ENCODE results near the gene CHAC1.

The CHAC1 gene

GRCh38 chr15:40981186-40981585 lies 27.9 kb downstream of the CHAC1 start:
- H3K36me3 ChIP-seq (ENCODE audit: control insufficient read depth in 1 of 2, insufficient read depth in 2 of 2, low read length in 2 of 2), result peaks cover 84 to 90% of the 10 kb centered on the region in 2 donors
- peaks cover 0 to 3% of the 10 kb centered on the region in 2 donors for H3K4me1 ChIP-seq (ENCODE audit: control insufficient read depth in 1 of 2, insufficient read depth in 2 of 2, low read length in 2 of 2)
- H3K4me3 ChIP-seq (ENCODE audit: low read depth in 1 of 2, low read length in 2 of 2), result no peak overlapping the region
- H3K9me3 ChIP-seq (ENCODE audit: control insufficient read depth in 1 of 2, low read length in 2 of 2), result no peaks in the 10 kb centered on the region
- H3K27me3 ChIP-seq (ENCODE audit: low read depth, low read length), result no peaks in the 10 kb centered on the region
- H3K27ac ChIP-seq (ENCODE audit: low read length), result no peak overlapping the region

- Histone ChIP-seq H3K4me1 (ENCODE audit: control insufficient read depth in 1 of 2, insufficient read depth in 2 of 2, low read length in 2 of 2) (no peaks in the 10 kb centered on the region), H3K27ac (ENCODE audit: low read length) (no peak overlapping the region), H3K27me3 (ENCODE audit: low read depth, low read length) (no peaks in the 10 kb centered on the region), H3K36me3 (ENCODE audit: control insufficient read depth in 1 of 2, insufficient read depth in 2 of 2, low read length in 2 of 2) (peaks cover 79 to 98% of the 10 kb centered on the region in 2 donors), H3K4me3 (ENCODE audit: low read depth in 1 of 2, low read length in 2 of 2) (no peak overlapping the region), H3K9me3 (ENCODE audit: control insufficient read depth in 1 of 2, low read length in 2 of 2) (no peaks in the 10 kb centered on the region)
Measured at GRCh38 chr15:40982855-40983254, 29.6 kb downstream of the CHAC1 start.

DNA sequence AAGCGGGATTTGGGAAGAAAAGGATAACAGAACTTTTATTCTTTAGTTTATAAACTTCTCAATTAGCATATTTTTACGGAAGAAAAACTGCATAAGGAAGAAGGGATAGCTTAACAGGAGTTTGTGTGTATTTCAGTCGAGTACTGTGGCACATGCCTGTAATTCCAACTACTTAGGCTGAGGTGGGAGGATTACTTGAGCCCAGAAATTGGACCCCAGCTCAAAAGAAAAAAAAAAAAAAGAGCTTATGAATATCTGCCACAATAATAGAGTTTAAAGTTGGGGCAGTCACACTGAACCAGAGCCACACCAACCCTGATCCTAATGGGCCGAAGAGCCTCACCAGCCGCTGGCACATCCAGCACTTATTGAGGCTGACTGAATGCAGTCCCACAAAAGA lies 31.1 kb downstream of the CHAC1 start:
- Histone ChIP-seq H3K4me1 (ENCODE audit: control insufficient read depth in 1 of 2, insufficient read depth in 2 of 2, low read length in 2 of 2) (no peaks in the 10 kb centered on the region), H3K27ac (ENCODE audit: low read length) (no peak overlapping the region), H3K9me3 (ENCODE audit: control insufficient read depth in 1 of 2, low read length in 2 of 2) (no peaks in the 10 kb centered on the region), H3K27me3 (ENCODE audit: low read depth, low read length) (no peaks in the 10 kb centered on the region), H3K4me3 (ENCODE audit: low read depth in 1 of 2, low read length in 2 of 2) (no peak overlapping the region), H3K36me3 (ENCODE audit: control insufficient read depth in 1 of 2, insufficient read depth in 2 of 2, low read length in 2 of 2) (peaks cover 64 to 85% of the 10 kb centered on the region in 2 donors)

DNA sequence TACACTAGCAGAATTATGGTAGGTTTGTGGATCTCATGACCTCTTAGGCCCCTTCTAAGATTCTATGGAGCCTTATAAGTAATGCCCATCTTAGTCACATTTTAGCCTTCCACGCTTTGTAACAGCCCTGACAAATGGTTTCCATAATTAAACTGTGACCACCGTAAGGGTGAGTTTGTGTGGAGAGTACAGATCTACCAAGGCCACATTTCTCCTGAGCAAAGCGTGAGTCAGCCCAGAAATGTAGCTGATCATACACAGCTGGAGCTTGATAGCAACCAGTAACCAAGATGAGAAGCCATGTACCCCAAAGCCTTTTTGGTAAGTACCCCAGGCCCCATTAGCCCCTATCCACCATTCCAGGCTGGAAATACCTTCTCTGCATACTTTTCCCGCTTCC lies 31.7 kb downstream of the CHAC1 start:
- Histone ChIP-seq H3K4me3 (ENCODE audit: low read depth in 1 of 2, low read length in 2 of 2) (no peak overlapping the region), H3K9me3 (ENCODE audit: control insufficient read depth in 1 of 2, low read length in 2 of 2) (no peaks in the 10 kb centered on the region), H3K36me3 (ENCODE audit: control insufficient read depth in 1 of 2, insufficient read depth in 2 of 2, low read length in 2 of 2) (peaks cover 59 to 79% of the 10 kb centered on the region in 2 donors), H3K4me1 (ENCODE audit: control insufficient read depth in 1 of 2, insufficient read depth in 2 of 2, low read length in 2 of 2) (no peaks in the 10 kb centered on the region), H3K27ac (ENCODE audit: low read length) (no peak overlapping the region), H3K27me3 (ENCODE audit: low read depth, low read length) (no peaks in the 10 kb centered on the region)

GRCh38 chr15:40985541-40986330 lies 32.5 kb downstream of the CHAC1 start:
- Histone ChIP-seq H3K4me3 (ENCODE audit: low read depth in 1 of 2, low read length in 2 of 2) (no peak overlapping the region), H3K27me3 (ENCODE audit: low read depth, low read length) (no peaks in the 10 kb centered on the region), H3K9me3 (ENCODE audit: control insufficient read depth in 1 of 2, low read length in 2 of 2) (no peaks in the 10 kb centered on the region), H3K4me1 (ENCODE audit: control insufficient read depth in 1 of 2, insufficient read depth in 2 of 2, low read length in 2 of 2) (no peaks in the 10 kb centered on the region), H3K27ac (ENCODE audit: low read length) (no peak overlapping the region), H3K36me3 (ENCODE audit: control insufficient read depth in 1 of 2, insufficient read depth in 2 of 2, low read length in 2 of 2) (peaks cover 58 to 71% of the 10 kb centered on the region in 2 donors)

DNA sequence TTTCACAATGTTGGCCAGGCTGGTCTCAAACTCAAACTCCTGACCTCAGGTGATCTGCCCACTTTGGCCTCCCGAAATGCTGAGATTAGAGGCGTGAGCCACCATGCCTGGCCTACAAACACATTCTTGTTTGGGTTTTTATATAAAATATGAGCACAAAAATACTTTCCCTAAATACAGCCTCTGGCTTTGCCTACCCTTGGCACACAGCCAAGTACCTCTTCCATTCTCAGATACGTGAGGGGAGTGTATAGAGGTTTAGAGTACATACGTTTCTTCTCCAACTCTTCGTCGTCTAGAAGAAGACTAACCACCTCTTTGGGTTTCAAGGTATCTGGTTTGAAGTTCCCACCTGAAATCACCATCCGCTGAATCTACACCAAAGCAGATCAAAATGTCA lies 33.5 kb downstream of the CHAC1 start:
- H3K4me3 ChIP-seq (ENCODE audit: low read depth in 1 of 2, low read length in 2 of 2), result no peak overlapping the region
- peaks cover 51 to 61% of the 10 kb centered on the region in 2 donors for H3K36me3 ChIP-seq (ENCODE audit: control insufficient read depth in 1 of 2, insufficient read depth in 2 of 2, low read length in 2 of 2)
- H3K27ac ChIP-seq (ENCODE audit: low read length), result no peak overlapping the region
- H3K9me3 ChIP-seq (ENCODE audit: control insufficient read depth in 1 of 2, low read length in 2 of 2), result no peaks in the 10 kb centered on the region
- H3K27me3 ChIP-seq (ENCODE audit: low read depth, low read length), result no peaks in the 10 kb centered on the region
- H3K4me1 ChIP-seq (ENCODE audit: control insufficient read depth in 1 of 2, insufficient read depth in 2 of 2, low read length in 2 of 2), result no peaks in the 10 kb centered on the region

DNA sequence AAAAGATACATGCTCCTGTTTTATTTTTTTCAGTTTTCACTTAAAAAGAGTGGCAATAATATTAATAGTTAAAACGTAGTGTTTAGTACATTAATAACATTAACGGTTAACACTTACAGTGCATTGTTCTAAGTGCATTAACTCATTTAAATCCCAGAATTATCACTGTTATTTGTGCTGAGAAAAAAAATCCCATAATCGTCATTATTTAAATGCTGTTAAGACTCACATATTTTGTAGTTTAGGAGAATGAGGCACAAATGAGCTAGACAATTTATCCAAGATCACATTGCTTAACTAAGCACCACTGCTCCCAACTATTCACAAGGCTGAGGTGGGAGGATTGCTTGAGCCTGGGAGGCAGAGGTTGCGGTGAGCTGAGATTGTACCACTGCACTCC lies 34.9 kb downstream of the CHAC1 start:
- no peaks in the 10 kb centered on the region for H3K9me3 ChIP-seq (ENCODE audit: control insufficient read depth in 1 of 2, low read length in 2 of 2)
- H3K36me3 ChIP-seq (ENCODE audit: control insufficient read depth in 1 of 2, insufficient read depth in 2 of 2, low read length in 2 of 2), result peaks cover 39 to 47% of the 10 kb centered on the region in 2 donors
- H3K4me1 ChIP-seq (ENCODE audit: control insufficient read depth in 1 of 2, insufficient read depth in 2 of 2, low read length in 2 of 2), result peaks cover 6 to 8% of the 10 kb centered on the region in 2 donors
- no peak overlapping the region for H3K27ac ChIP-seq (ENCODE audit: low read length)
- H3K4me3 ChIP-seq (ENCODE audit: low read depth in 1 of 2, low read length in 2 of 2), result no peak overlapping the region
- H3K27me3 ChIP-seq (ENCODE audit: low read depth, low read length), result no peaks in the 10 kb centered on the region

DNA sequence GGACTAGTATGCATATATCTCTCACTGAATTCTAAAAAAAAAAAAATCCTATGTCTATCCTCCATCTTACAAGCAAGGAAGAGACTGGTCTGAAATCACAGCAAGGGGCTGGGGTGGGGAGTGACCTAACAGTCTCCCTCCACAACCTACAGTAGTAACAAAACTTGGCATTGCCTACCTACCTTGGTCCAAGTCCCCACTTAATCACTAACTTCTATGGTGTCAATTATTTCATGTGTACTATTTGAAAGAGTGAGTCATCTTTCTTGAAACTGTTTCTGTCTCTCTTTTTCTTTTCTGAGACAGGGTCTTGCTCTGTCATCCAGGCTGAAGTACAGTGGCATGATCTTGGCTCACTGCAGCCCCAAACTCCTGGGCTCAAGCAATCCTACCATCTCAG lies 36.8 kb downstream of the CHAC1 start:
- Histone ChIP-seq H3K9me3 (ENCODE audit: control insufficient read depth in 1 of 2, low read length in 2 of 2) (no peaks in the 10 kb centered on the region), H3K36me3 (ENCODE audit: control insufficient read depth in 1 of 2, insufficient read depth in 2 of 2, low read length in 2 of 2) (peaks cover 21 to 39% of the 10 kb centered on the region in 2 donors), H3K4me3 (ENCODE audit: low read depth in 1 of 2, low read length in 2 of 2) (no peak overlapping the region), H3K27ac (ENCODE audit: low read length) (no peak overlapping the region), H3K27me3 (ENCODE audit: low read depth, low read length) (no peaks in the 10 kb centered on the region), H3K4me1 (ENCODE audit: control insufficient read depth in 1 of 2, insufficient read depth in 2 of 2, low read length in 2 of 2) (peaks cover 6 to 9% of the 10 kb centered on the region in 2 donors)

DNA sequence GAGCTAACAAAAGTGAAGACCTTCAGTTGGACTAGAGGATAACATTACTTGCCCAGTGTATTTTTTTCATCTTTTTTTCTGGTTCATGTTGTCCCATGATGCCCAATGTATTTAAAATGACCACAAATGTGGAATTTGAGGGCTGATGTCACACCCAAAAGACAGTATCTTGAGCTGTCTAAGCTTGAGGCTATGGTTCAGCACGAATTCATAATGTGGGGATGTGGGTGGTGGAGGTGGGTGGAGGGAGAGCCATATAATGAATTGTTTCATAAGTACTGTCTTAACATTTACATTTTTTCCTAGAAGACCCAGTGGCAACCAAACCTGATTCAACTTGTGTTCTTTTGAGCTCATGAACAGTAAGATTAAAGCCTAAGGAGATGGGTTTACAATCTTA lies 37.5 kb downstream of the CHAC1 start:
- Histone ChIP-seq H3K27me3 (ENCODE audit: low read depth, low read length) (no peaks in the 10 kb centered on the region), H3K4me3 (ENCODE audit: low read depth in 1 of 2, low read length in 2 of 2) (no peak overlapping the region), H3K9me3 (ENCODE audit: control insufficient read depth in 1 of 2, low read length in 2 of 2) (no peaks in the 10 kb centered on the region), H3K36me3 (ENCODE audit: control insufficient read depth in 1 of 2, insufficient read depth in 2 of 2, low read length in 2 of 2) (peaks cover 24 to 39% of the 10 kb centered on the region in 2 donors), H3K27ac (ENCODE audit: low read length) (no peak overlapping the region), H3K4me1 (ENCODE audit: control insufficient read depth in 1 of 2, insufficient read depth in 2 of 2, low read length in 2 of 2) (peaks cover 6 to 9% of the 10 kb centered on the region in 2 donors)

- no peak overlapping the region for H3K27ac ChIP-seq (ENCODE audit: low read length)
- peaks cover 27 to 36% of the 10 kb centered on the region in 2 donors for H3K36me3 ChIP-seq (ENCODE audit: control insufficient read depth in 1 of 2, insufficient read depth in 2 of 2, low read length in 2 of 2)
- no peaks in the 10 kb centered on the region for H3K9me3 ChIP-seq (ENCODE audit: control insufficient read depth in 1 of 2, low read length in 2 of 2)
- no peak overlapping the region for H3K4me3 ChIP-seq (ENCODE audit: low read depth in 1 of 2, low read length in 2 of 2)
- H3K27me3 ChIP-seq (ENCODE audit: low read depth, low read length), result no peaks in the 10 kb centered on the region
- peaks cover 6 to 9% of the 10 kb centered on the region in 2 donors for H3K4me1 ChIP-seq (ENCODE audit: control insufficient read depth in 1 of 2, insufficient read depth in 2 of 2, low read length in 2 of 2)
Measured at GRCh38 chr15:40991355-40991754, 38.1 kb downstream of the CHAC1 start.

GRCh38 chr15:40992241-40992741 lies 39.0 kb downstream of the CHAC1 start:
- no peak overlapping the region for H3K4me3 ChIP-seq (ENCODE audit: low read depth in 1 of 2, low read length in 2 of 2)
- H3K36me3 ChIP-seq (ENCODE audit: control insufficient read depth in 1 of 2, insufficient read depth in 2 of 2, low read length in 2 of 2), result peaks cover 28 to 35% of the 10 kb centered on the region in 2 donors
- no peak overlapping the region for H3K27ac ChIP-seq (ENCODE audit: low read length)
- H3K4me1 ChIP-seq (ENCODE audit: control insufficient read depth in 1 of 2, insufficient read depth in 2 of 2, low read length in 2 of 2), result peaks cover 6 to 9% of the 10 kb centered on the region in 2 donors
- no peaks in the 10 kb centered on the region for H3K27me3 ChIP-seq (ENCODE audit: low read depth, low read length)
- H3K9me3 ChIP-seq (ENCODE audit: control insufficient read depth in 1 of 2, low read length in 2 of 2), result no peaks in the 10 kb centered on the region

All from muscle layer of duodenum (tissue), 2 donors.